H9 (cell line): ENCODE results near the gene MORN5. TPM values are rescaled to one million over a fixed set of nuclear protein-coding genes. Genes with fewer than 3 reads are reported as not detected.

ENCODE experiments used
- DNase-seq: peaks from one replicate; pipeline ENCODE4 v3.0.0-alpha.2; 2017
- H2AFZ ChIP-seq: one replicate; pipeline ENCODE4 v1.6.1; 2013; ENCODE audit warnings: mild to moderate bottlenecking, low read length, control low read depth, moderate library complexity
- H2AK5ac ChIP-seq: 2 replicates; pipeline ENCODE4 v1.6.1; 2013; ENCODE audit warnings: low read length, control low read depth, mixed read lengths; ENCODE audit not compliant: insufficient read length
- H2BK120ac ChIP-seq: one replicate; pipeline ENCODE4 v1.6.1; 2013; ENCODE audit warnings: low read depth, mild to moderate bottlenecking, low read length, control low read depth, inconsistent platforms; ENCODE audit not compliant: poor library complexity, severe bottlenecking
- H2BK12ac ChIP-seq: 2 replicates; pipeline ENCODE4 v1.6.1; 2013; ENCODE audit warnings: low read length, control low read depth, mixed read lengths, low read depth; ENCODE audit not compliant: insufficient read length
- H2BK15ac ChIP-seq: 2 replicates; pipeline ENCODE4 v1.6.1; 2013; ENCODE audit warnings: low read depth, low read length, control low read depth
- H2BK20ac ChIP-seq: one replicate; pipeline ENCODE4 v1.6.1; 2013; ENCODE audit warnings: low read depth, mild to moderate bottlenecking, low read length, control low read depth, inconsistent platforms; ENCODE audit not compliant: poor library complexity, severe bottlenecking
- H2BK5ac ChIP-seq: 2 replicates; pipeline ENCODE4 v1.6.1; 2013; ENCODE audit warnings: low read length, control low read depth, mixed read lengths; ENCODE audit not compliant: insufficient read length
- H3K14ac ChIP-seq: 2 replicates; pipeline ENCODE4 v1.6.1; 2013; ENCODE audit warnings: low read length, control low read depth; ENCODE audit not compliant: insufficient read depth
- H3K18ac ChIP-seq: 2 replicates; pipeline ENCODE4 v1.6.1; 2013; ENCODE audit warnings: low read depth, mild to moderate bottlenecking, mixed read lengths, low read length, control low read depth; ENCODE audit not compliant: insufficient read length
- H3K23ac ChIP-seq: 2 replicates; pipeline ENCODE4 v1.6.1; 2013; ENCODE audit warnings: low read length, control low read depth, mixed read lengths, low read depth; ENCODE audit not compliant: insufficient read length
- H3K23me2 ChIP-seq: 2 replicates; pipeline ENCODE4 v1.6.1; 2013; ENCODE audit warnings: low read depth, mild to moderate bottlenecking, mixed read lengths, low read length, control low read depth; ENCODE audit not compliant: insufficient read length, poor library complexity, severe bottlenecking
- H3K27ac ChIP-seq: 2 replicates; pipeline ENCODE4 v1.5.1; 2013; ENCODE audit warnings: low read length, control low read depth, mixed read lengths, low read depth; ENCODE audit not compliant: insufficient read length
- H3K27me3 ChIP-seq: 2 replicates; pipeline ENCODE4 v1.6.1; 2013; ENCODE audit warnings: low read length, control low read depth, inconsistent platforms; ENCODE audit not compliant: insufficient read depth
- H3K4ac ChIP-seq: 2 replicates; pipeline ENCODE4 v1.6.1; 2013; ENCODE audit warnings: low read depth, mild to moderate bottlenecking, control low read depth, inconsistent platforms, low read length, moderate library complexity
- H3K4me1 ChIP-seq: 2 replicates; pipeline ENCODE4 v1.6.1; 2013; ENCODE audit warnings: low read length, control low read depth, inconsistent platforms; ENCODE audit not compliant: insufficient read depth
- H3K4me2 ChIP-seq: 2 replicates; pipeline ENCODE4 v1.6.1; 2013; ENCODE audit warnings: low read length, control low read depth, mixed read lengths; ENCODE audit not compliant: insufficient read length, insufficient read depth
- H3K56ac ChIP-seq: 2 replicates; pipeline ENCODE4 v1.6.1; 2013; ENCODE audit warnings: low read depth, mild to moderate bottlenecking, mixed read lengths, low read length, control low read depth; ENCODE audit not compliant: insufficient read length
- H3K79me1 ChIP-seq: 2 replicates; pipeline ENCODE4 v1.6.1; 2013; ENCODE audit warnings: low read depth, mild to moderate bottlenecking, moderate library complexity, low read length, control low read depth, inconsistent platforms; ENCODE audit not compliant: insufficient read depth, poor library complexity, severe bottlenecking
- H3K79me2 ChIP-seq: 2 replicates; pipeline ENCODE4 v1.6.1; 2013; ENCODE audit warnings: low read length, control low read depth, inconsistent platforms; ENCODE audit not compliant: insufficient read depth
- H3K9ac ChIP-seq: 2 replicates; pipeline ENCODE4 v1.6.1; 2013; ENCODE audit warnings: low read length, control low read depth, mixed read lengths; ENCODE audit not compliant: insufficient read length; ENCODE audit errors: extremely low read depth
- H3K9me3 ChIP-seq: one replicate; pipeline ENCODE4 v1.6.1; 2013; ENCODE audit warnings: low read depth, low read length, inconsistent platforms; ENCODE audit not compliant: control insufficient read depth
- H3T11ph ChIP-seq: one replicate; pipeline ENCODE4 v1.6.1; 2013; ENCODE audit warnings: mild to moderate bottlenecking, low read length, control low read depth, inconsistent platforms
- H4K20me1 ChIP-seq: one replicate; pipeline ENCODE4 v1.6.1; 2013; ENCODE audit not compliant: control insufficient read depth, insufficient read length, insufficient read depth
- H4K5ac ChIP-seq: 2 replicates; pipeline ENCODE4 v1.6.1; 2013; ENCODE audit warnings: low read depth, mild to moderate bottlenecking, mixed read lengths, low read length, control low read depth; ENCODE audit not compliant: insufficient read length
- H4K8ac ChIP-seq: replicated peaks from 2 replicates; pipeline ENCODE4 v1.6.1; 2013; ENCODE audit warnings: low read length, control low read depth, mixed read lengths, low read depth; ENCODE audit not compliant: insufficient read length
- H4K91ac ChIP-seq: 2 replicates; pipeline ENCODE4 v1.6.1; 2013; ENCODE audit warnings: low read depth, mild to moderate bottlenecking, moderate library complexity, mixed read lengths, low read length, control low read depth; ENCODE audit not compliant: insufficient read length
- H3K27ac Mint-ChIP-seq, 3 experiments: 2 replicates in 2 of 3; 3 replicates in 1 of 3; pipeline ENCODE4 v1.8.0; 2020 to 2021; ENCODE audit warnings: mixed read lengths in 3 of 3, mild to moderate bottlenecking in 1 of 3, moderate library complexity in 1 of 3
- H3K27me3 Mint-ChIP-seq: 2 replicates; pipeline ENCODE4 v1.8.0; 2021; ENCODE audit warnings: low read depth, mild to moderate bottlenecking, moderate library complexity, mixed read lengths
- H3K36me3 Mint-ChIP-seq, 3 experiments: 2 replicates in 2 of 3; 3 replicates in 1 of 3; pipeline ENCODE4 v1.8.0; 2020 to 2021; ENCODE audit warnings: low read depth in 3 of 3, mixed read lengths in 3 of 3; ENCODE audit not compliant: insufficient read depth in 1 of 3
- H3K4me1 Mint-ChIP-seq, 2 experiments: 2 replicates each; pipeline ENCODE4 v1.8.0; 2020; ENCODE audit warnings: mixed read lengths in 2 of 2
- H3K4me3 Mint-ChIP-seq, 2 experiments: 2 replicates in 1 of 2; 3 replicates in 1 of 2; pipeline ENCODE4 v1.8.0; 2020 to 2021; ENCODE audit warnings: mild to moderate bottlenecking in 2 of 2, mixed read lengths in 2 of 2, moderate library complexity in 1 of 2
- H3K9me3 Mint-ChIP-seq, 2 experiments: 2 replicates in 1 of 2; 3 replicates in 1 of 2; pipeline ENCODE4 v1.8.0; 2020; ENCODE audit warnings: mild to moderate bottlenecking in 2 of 2, mixed read lengths in 2 of 2, moderate library complexity in 1 of 2
- CTCF ChIP-seq: fragments of 200-600 bp; sonication (generic); conservative IDR thresholded peaks from 3 replicates; pipeline ENCODE4 v1.8.0; 2021; ENCODE audit warnings: antibody characterized with exemption, mild to moderate bottlenecking
- WGBS: extraction: QIAGEN DNeasy Blood & Tissue Kit; methylation state at CpG from one replicate; pipeline ENCODE4 v1.1.7; 2013; ENCODE audit warnings: missing lambda C conversion rate, low lambda C conversion rate, mixed read lengths; ENCODE audit not compliant: insufficient read length; ENCODE audit errors: extremely low coverage; 5-methylcytosine and 5-hydroxymethylcytosine counted together
- total RNA-seq: library from RNA; stranded (reverse); gene quantifications from 2 replicates; pipeline ENCODE4 v1.2.1, GENCODE V29; 2021

MORN5 gene
- total RNA-seq, 1 experiment from 2014 or later, result not detected

GRCh38 chr9:122202111-122202510 is 42.4 kb downstream of the MORN5 start:
- H2BK15ac ChIP-seq, result no peak overlapping the region
- H4K91ac ChIP-seq, result no peak overlapping the region
- no peak overlapping the region for H3K27ac ChIP-seq
- H3K14ac ChIP-seq, result no peak overlapping the region
- H2AK5ac ChIP-seq, result no peak overlapping the region
- H4K5ac ChIP-seq, result no peak overlapping the region
- no peak overlapping the region for H3K9ac ChIP-seq
- no peaks in the 10 kb centered on the region for H4K20me1 ChIP-seq
- no peaks in the 10 kb centered on the region for H3K9me3 ChIP-seq
- H3K4ac ChIP-seq, result no peak overlapping the region
- no peak overlapping the region for H2AFZ ChIP-seq
- 100% methylated on average over 1 of the region's 3 CpGs for WGBS
- H4K8ac ChIP-seq, result no peak overlapping the region
- H2BK5ac ChIP-seq, result no peak overlapping the region
- no peak overlapping the region for H3K18ac ChIP-seq
- Mint-ChIP-seq H3K27ac (no peak overlapping the region), H3K9me3 (no peaks in the 10 kb centered on the region), H3K4me1 (peaks cover 12 to 23% of the 10 kb centered on the region in 2 experiments), H3K36me3 (no peaks in the 10 kb centered on the region), H3K27me3 (peaks cover 2% of the 10 kb centered on the region), H3K4me3 (no peak overlapping the region; a peak in 1 of 5 replicates)
- no peak overlapping the region for H2BK120ac ChIP-seq
- no peak overlapping the region for H2BK20ac ChIP-seq
- H3K4me2 ChIP-seq, result no peak overlapping the region
- no peak overlapping the region for H3K56ac ChIP-seq
- no peaks in the 10 kb centered on the region for H3K23me2 ChIP-seq
- H2BK12ac ChIP-seq, result no peak overlapping the region
- no peak for DNase-seq
- TF ChIP-seq CTCF, result no peak
- H3T11ph ChIP-seq, result no peak overlapping the region
- H3K23ac ChIP-seq, result no peak overlapping the region
- H3K79me2 ChIP-seq, result no peaks in the 10 kb centered on the region
- H3K27me3 ChIP-seq, result no peaks in the 10 kb centered on the region
- peaks cover 12% of the 10 kb centered on the region; the same call in 1 of the 2 replicates for H3K4me1 ChIP-seq
- H3K79me1 ChIP-seq, result no peaks in the 10 kb centered on the region
